Astrocyte of the cerebellum (primary cell): ENCODE data around the gene DNAJC3.

Source experiments
- DNase-seq: peaks from one replicate; pipeline ENCODE4 v3.0.0-alpha.2; 2011; ENCODE audit warnings: low read depth
- H3K4me3 ChIP-seq: 2 replicates; pipeline ENCODE4 v1.5.1; 2011; ENCODE audit warnings: mild to moderate bottlenecking, low read depth, low read length, moderate library complexity
- CTCF ChIP-seq: IDR thresholded peaks from 2 replicates; pipeline ENCODE4 v1.5.1; 2012; ENCODE audit warnings: low read length, low read depth, moderate library complexity, mild to moderate bottlenecking; ENCODE audit errors: missing control alignments
- in situ Hi-C: cut with HindIII; loops from 2 replicates; pipeline ENCODE4 v1.10.0; 2017; ENCODE audit warnings: low sequenced_read_pairs

DNAJC3 gene

GRCh38 chr13:95813139-95813538 lies 136.2 kb downstream of the DNAJC3 start:
- in situ Hi-C loops, result no loop called here
- H3K4me3 ChIP-seq, result no peak overlapping the region
- TF ChIP-seq CTCF, result no peak
- DNase-seq, result no peak

GRCh38 chr13:95814495-95814894 lies 137.6 kb downstream of the DNAJC3 start:
- H3K4me3 ChIP-seq, result no peak overlapping the region
- no peak for TF ChIP-seq CTCF
- no peak for DNase-seq
- in situ Hi-C loops, result no loop called here

- in situ Hi-C loops, result no loop called here
- no peak for TF ChIP-seq CTCF
- no peak overlapping the region for H3K4me3 ChIP-seq
- DNase-seq, result no peak
Observed at GRCh38 chr13:95822303-95822702, 145.4 kb downstream of the DNAJC3 start.

GRCh38 chr13:95833126-95833525 lies 156.2 kb downstream of the DNAJC3 start:
- TF ChIP-seq CTCF, result no peak
- in situ Hi-C loops, result loop anchor here (5.0 to 25.0 kb wide), 2 partner anchors 156 to 196 kb away; partner anchors contain the start of genes DNAJC3 and DZIP1
- H3K4me3 ChIP-seq, result no peak overlapping the region
- no peak for DNase-seq

GRCh38 chr13:95833719-95834118 lies 156.8 kb downstream of the DNAJC3 start:
- no peak for TF ChIP-seq CTCF
- in situ Hi-C loops, result loop anchor here (5.0 to 25.0 kb wide), 2 partner anchors 156 to 196 kb away; partner anchors contain the start of genes DNAJC3 and DZIP1
- DNase-seq, result no peak
- no peak overlapping the region for H3K4me3 ChIP-seq

GRCh38 chr13:95834134-95834765 lies 157.3 kb downstream of the DNAJC3 start:
- TF ChIP-seq CTCF, result peak; percentile 91
- H3K4me3 ChIP-seq, result no peak overlapping the region
- in situ Hi-C loops, result loop anchor here (5.0 to 25.0 kb wide), 2 partner anchors 157 to 197 kb away; partner anchors contain the start of genes DNAJC3 and DZIP1
- peak; percentile 59 for DNase-seq
